ENCODE results near the gene CD200.

GRCh38 chr3:112306825-112307224, 26.1 kb upstream of the CD200 start:
- TF ChIP-seq CTCF (IDR thresholded peaks at IDR 0.05): no peak
- TF ChIP-seq POLR2A (IDR thresholded peaks at IDR 0.05): no peak
- no peak for TF ChIP-seq POLR2AphosphoS5 (IDR thresholded peaks at IDR 0.05)
- TF ChIP-seq EP300 (IDR thresholded peaks at IDR 0.05): no peak
